ENCODE data around the gene GALT. TPM values are rescaled to one million over a fixed set of nuclear protein-coding genes. Genes with fewer than 3 reads are reported as not detected.

Gene GALT
- total and polyA plus RNA-seq, 2 of the 13 experiments (the other 11 are each of a cell fraction or from before 2014, with no cell fraction given) = 40.4 to 46.3 TPM

- TF ChIP-seq ETV5 (CRISPR knock-in tag; IDR thresholded peaks at IDR 0.05; ENCODE audit: borderline replicate concordance) (0 out of 2 replicates have a peak, but pooled peaks have one; percentile 37), ZNF557 (CRISPR knock-in tag; IDR thresholded peaks at IDR 0.05) (no peak), ZBTB37 (CRISPR knock-in tag; IDR thresholded peaks at IDR 0.05) (peak; percentile 18; the same call in 1 of the 2 replicates), ZNF256 (CRISPR knock-in tag; conservative IDR thresholded peaks at IDR 0.05) (peak; percentile 53; the same call in 1 of the 2 replicates), PHF8 (CRISPR knock-in tag; IDR thresholded peaks at IDR 0.05) (peak; percentile 95), ZNF781 (CRISPR knock-in tag; IDR thresholded peaks at IDR 0.05; ENCODE audit: borderline replicate concordance, not compliant biosample characterization) (peak; percentile 73), ZNF784 (CRISPR knock-in tag; IDR thresholded peaks at IDR 0.05; ENCODE audit: borderline replicate concordance) (peak; percentile 51; the same call in 1 of the 2 replicates), TBX3 (IDR thresholded peaks at IDR 0.05; ENCODE audit: borderline replicate concordance) (peak; percentile 54; the same call in 1 of the 2 replicates), MYC (CRISPR knock-in tag; IDR thresholded peaks at IDR 0.05; ENCODE audit: borderline replicate concordance) (peak; percentile 72), THAP9 (CRISPR knock-in tag; IDR thresholded peaks at IDR 0.05; ENCODE audit: borderline replicate concordance) (peak; percentile 79; the same call in 1 of the 2 replicates), ZNF607 (CRISPR knock-in tag; IDR thresholded peaks at IDR 0.05; ENCODE audit: borderline replicate concordance) (no peak), ZNF136 (CRISPR knock-in tag; IDR thresholded peaks at IDR 0.05; ENCODE audit: low read depth) (peak; percentile 14), ZNF160 (CRISPR knock-in tag; IDR thresholded peaks at IDR 0.05) (0 out of 2 replicates have a peak, but pooled peaks have one; percentile 40), NR2F2 (IDR thresholded peaks at IDR 0.05; ENCODE audit: borderline replicate concordance, low read depth) (peak; percentile 13; the same call in 1 of the 2 replicates), SMAD3 (CRISPR knock-in tag; IDR thresholded peaks at IDR 0.05) (peak; percentile 55; the same call in 1 of the 2 replicates), HNRNPK (IDR thresholded peaks at IDR 0.05; ENCODE audit: low read depth, low read length, poor library complexity, severe bottlenecking) (no peak), MYNN (CRISPR knock-in tag; IDR thresholded peaks at IDR 0.05; ENCODE audit: low read depth) (no peak), KLF16 (CRISPR knock-in tag; IDR thresholded peaks at IDR 0.05) (peak in 1 of 2 experiments; percentile 78; a peak in 2 of 4 replicates)
These were observed at the start of gene GALT (continued) for GRCh38 chr9:34646211-34647083.

Measured in HepG2 (cell line).